Transverse colon (tissue), 4 donors: ENCODE results near the gene CCDC8. TPM values are rescaled to one million over a fixed set of nuclear protein-coding genes. Genes with fewer than 3 reads are reported as not detected.
"Not testable (repeated sequence)": the region's sequence is repeated elsewhere in the genome, so short reads cannot be mapped to it uniquely, and the experiment has no call there.

Experiments used
- DNase-seq: peaks from one replicate; pipeline ENCODE4 v3.0.0-alpha.2; 2019
- H3K27ac ChIP-seq, 4 donors: fragments of 200-600 bp; sonication (generic); 2 replicates each; pipeline ENCODE4 v1.5.1; 2016 to 2018; ENCODE audit warnings: inconsistent platforms in 4 of 4
- H3K27me3 ChIP-seq: fragments of 200-600 bp; sonication (generic); 2 replicates; pipeline ENCODE4 v1.5.1; 2017; ENCODE audit warnings: inconsistent platforms
- H3K36me3 ChIP-seq, 4 donors: fragments of 200-600 bp; sonication (generic); 2 replicates each; pipeline ENCODE4 v1.5.1; 2017 to 2019; ENCODE audit warnings: inconsistent platforms in 4 of 4
- H3K4me1 ChIP-seq, 4 donors: fragments of 200-600 bp; sonication (generic); 2 replicates each; pipeline ENCODE4 v1.5.1; 2017 to 2020; ENCODE audit warnings: inconsistent platforms in 4 of 4
- H3K4me3 ChIP-seq, 4 donors: fragments of 200-600 bp; sonication (generic); 1 replicate in 1 of 4; 2 replicates in 3 of 4; pipeline versions ENCODE4 v1.5.1 to v1.6.1; 2017 to 2019; ENCODE audit warnings: inconsistent platforms in 4 of 4
- H3K9me3 ChIP-seq, 2 donors: fragments of 200-600 bp; sonication (generic); 2 replicates each; pipeline ENCODE4 v1.5.1; 2017 to 2019; ENCODE audit warnings: inconsistent platforms in 2 of 2
- CTCF ChIP-seq, 5 experiments: fragments of 200-600 bp in 3 of 5; fragments of 450-650 bp in 2 of 5; sonication (generic) in 3 of 5; IDR thresholded peaks; 1 replicate in 2 of 5; 2 replicates in 3 of 5; pipeline ENCODE4 v1.5.1; 2016 to 2017; ENCODE audit warnings: antibody characterized with exemption in 5 of 5, inconsistent platforms in 3 of 5, mild to moderate bottlenecking in 2 of 5, moderate library complexity in 1 of 5
- EP300 ChIP-seq: sonication (generic); formaldehyde crosslinking; IDR thresholded peaks from one replicate; pipeline ENCODE4 v1.6.1; 2017; ENCODE audit warnings: antibody characterized with exemption, low read depth
- POLR2A ChIP-seq: fragments of 450-650 bp; IDR thresholded peaks from one replicate; pipeline ENCODE4 v1.6.1; 2016; ENCODE audit warnings: antibody characterized with exemption, mild to moderate bottlenecking, moderate library complexity
- POLR2AphosphoS5 ChIP-seq, 3 donors: sonication (generic); formaldehyde crosslinking; IDR thresholded peaks; one replicate each; pipeline ENCODE4 v1.6.1; 2016; ENCODE audit warnings: antibody characterized with exemption in 3 of 3
- WGBS, 2 donors: methylation state at CpG; one replicate each; pipeline ENCODE4 v1.1.5; 2018; ENCODE audit warnings: low coverage in 1 of 2; 5-methylcytosine and 5-hydroxymethylcytosine counted together
- in situ Hi-C, 4 donors: fragments of 200-750 bp; cut with MboI; loops; one replicate each; pipeline versions ENCODE4 v1.15.0 to v1.15.1; 2017; ENCODE audit warnings: low sequenced_read_pairs in 3 of 4, low pct_ligation_motif_present in 1 of 4, low pct_unique_long_range_greater_than_20kb in 1 of 4
- intact Hi-C: fragments of 100-400 bp; cut with DNase I; formaldehyde crosslinking; loops from one replicate; pipeline ENCODE4 v1.15.1; 2023; ENCODE audit warnings: low total_unique reads
- total RNA-seq, 4 donors: library from RNA; depleted of rRNA; stranded (reverse); fragments of >200 nt; gene quantifications; one replicate each; pipeline ENCODE4 v1.1.0, GENCODE V29; 2016

The CCDC8 gene
- total RNA-seq, 4 donors from 2014 or later, result 0.40 to 1.9 (median 1.2) TPM

- TF ChIP-seq POLR2AphosphoS5 (IDR thresholded peaks at IDR 0.05) (no peak), EP300 (no peak), CTCF (IDR thresholded peaks at IDR 0.05) (no peak), POLR2A (no peak)
- in situ Hi-C loops, result no loop called here
- intact Hi-C loops, result no loop called here
These were observed 21.6 kb upstream of the CCDC8 start for GRCh38 chr19:46435009-46435408.

GRCh38 chr19:46433470-46433869, 20.1 kb upstream of the CCDC8 start:
- DNase-seq, intact Hi-C loops, in situ Hi-C loops, H3K4me1 ChIP-seq, H3K36me3 ChIP-seq, H3K4me3 ChIP-seq, H3K27ac ChIP-seq, H3K9me3 ChIP-seq: not testable (repeated sequence)
- 55 to 66% methylated on average over 7 of the region's 7 CpGs for WGBS, 2 donors
- peaks cover 48% of the 10 kb centered on the region for H3K27me3 ChIP-seq

More at GRCh38 chr19:46435009-46435408, 21.6 kb upstream of the CCDC8 start:
- Histone ChIP-seq H3K27ac (no peak overlapping the region), H3K4me1 (no peaks in the 10 kb centered on the region), H3K4me3 (no peak overlapping the region), H3K9me3 (no peaks in the 10 kb centered on the region), H3K27me3 (peaks cover 34% of the 10 kb centered on the region), H3K36me3 (no peaks in the 10 kb centered on the region)
- 40 to 45% methylated on average over 4 to 6 of the region's 6 CpGs for WGBS, 2 donors
- no peak for DNase-seq

- H3K27ac ChIP-seq, result no peak overlapping the region
- no peak for DNase-seq
- H3K4me1 ChIP-seq, result peaks cover 0 to 10% (median 9%) of the 10 kb centered on the region in 4 donors
- no peak overlapping the region for H3K4me3 ChIP-seq
- H3K36me3 ChIP-seq, result no peaks in the 10 kb centered on the region
- in situ Hi-C loops (no loop called here), intact Hi-C loops (no loop called here)
- WGBS, 2 donors, result 38 to 41% methylated on average over 3 to 10 of the region's 10 CpGs
- TF ChIP-seq POLR2A (no peak), POLR2AphosphoS5 (IDR thresholded peaks at IDR 0.05) (no peak), CTCF (IDR thresholded peaks at IDR 0.05) (no peak), EP300 (no peak)
- no peaks in the 10 kb centered on the region for H3K9me3 ChIP-seq
- peaks cover 65% of the 10 kb centered on the region for H3K27me3 ChIP-seq
These were observed 18.5 kb upstream of the CCDC8 start for GRCh38 chr19:46431824-46432223.

- in situ Hi-C loops, result no loop called here
- TF ChIP-seq EP300 (no peak), POLR2A (no peak), POLR2AphosphoS5 (IDR thresholded peaks at IDR 0.05) (no peak), CTCF (IDR thresholded peaks at IDR 0.05) (no peak)
These were observed 16.6 kb upstream of the CCDC8 start for GRCh38 chr19:46429999-46430398.

More at GRCh38 chr19:46429999-46430398, 16.6 kb upstream of the CCDC8 start:
- 56 to 65% methylated on average over 4 of the region's 4 CpGs for WGBS, 2 donors
- Histone ChIP-seq H3K4me1 (peaks cover 3 to 22% (median 21%) of the 10 kb centered on the region in 4 donors), H3K27me3 (peaks cover 77% of the 10 kb centered on the region), H3K4me3 (no peak overlapping the region), H3K36me3 (no peaks in the 10 kb centered on the region), H3K9me3 (no peaks in the 10 kb centered on the region), H3K27ac (no peak overlapping the region)
- no peak for DNase-seq
- intact Hi-C loops, result no loop called here
